Breast epithelium (tissue), 3 donors: ENCODE data around the gene HNRNPAB.

Source experiments
- POLR2AphosphoS5 ChIP-seq, 3 donors: sonication (generic); formaldehyde crosslinking; IDR thresholded peaks; one replicate each; pipeline ENCODE4 v1.6.1; 2017; ENCODE audit warnings: antibody characterized with exemption in 3 of 3
- TF ChIP-seq, protein P1 (sequence below), 3 donors: fragments of 450-650 bp; IDR thresholded peaks; one replicate each; pipeline ENCODE4 v1.5.1; 2016 to 2017; ENCODE audit warnings: antibody characterized with exemption in 3 of 3, mild to moderate bottlenecking in 3 of 3, moderate library complexity in 3 of 3

- TF ChIP-seq POLR2AphosphoS5 (IDR thresholded peaks at IDR 0.05): no peak
- TF ChIP-seq, protein P1, sequence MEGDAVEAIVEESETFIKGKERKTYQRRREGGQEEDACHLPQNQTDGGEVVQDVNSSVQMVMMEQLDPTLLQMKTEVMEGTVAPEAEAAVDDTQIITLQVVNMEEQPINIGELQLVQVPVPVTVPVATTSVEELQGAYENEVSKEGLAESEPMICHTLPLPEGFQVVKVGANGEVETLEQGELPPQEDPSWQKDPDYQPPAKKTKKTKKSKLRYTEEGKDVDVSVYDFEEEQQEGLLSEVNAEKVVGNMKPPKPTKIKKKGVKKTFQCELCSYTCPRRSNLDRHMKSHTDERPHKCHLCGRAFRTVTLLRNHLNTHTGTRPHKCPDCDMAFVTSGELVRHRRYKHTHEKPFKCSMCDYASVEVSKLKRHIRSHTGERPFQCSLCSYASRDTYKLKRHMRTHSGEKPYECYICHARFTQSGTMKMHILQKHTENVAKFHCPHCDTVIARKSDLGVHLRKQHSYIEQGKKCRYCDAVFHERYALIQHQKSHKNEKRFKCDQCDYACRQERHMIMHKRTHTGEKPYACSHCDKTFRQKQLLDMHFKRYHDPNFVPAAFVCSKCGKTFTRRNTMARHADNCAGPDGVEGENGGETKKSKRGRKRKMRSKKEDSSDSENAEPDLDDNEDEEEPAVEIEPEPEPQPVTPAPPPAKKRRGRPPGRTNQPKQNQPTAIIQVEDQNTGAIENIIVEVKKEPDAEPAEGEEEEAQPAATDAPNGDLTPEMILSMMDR (IDR thresholded peaks at IDR 0.05): no peak
Measured at GRCh38 chr5:178214160-178214803, 9.9 kb downstream of the HNRNPAB start.
